Measurements from ENCODE around the gene MAMDC2.

The MAMDC2 gene

GRCh38 chr9:70137577-70137976 is 93.9 kb downstream of the MAMDC2 start:
- DNase-seq = no peak

GRCh38 chr9:70142101-70142500 is 98.5 kb downstream of the MAMDC2 start:
- DNase-seq = no peak

- no peak for DNase-seq
Observed at GRCh38 chr9:70143394-70144130, 99.9 kb downstream of the MAMDC2 start.

DNA sequence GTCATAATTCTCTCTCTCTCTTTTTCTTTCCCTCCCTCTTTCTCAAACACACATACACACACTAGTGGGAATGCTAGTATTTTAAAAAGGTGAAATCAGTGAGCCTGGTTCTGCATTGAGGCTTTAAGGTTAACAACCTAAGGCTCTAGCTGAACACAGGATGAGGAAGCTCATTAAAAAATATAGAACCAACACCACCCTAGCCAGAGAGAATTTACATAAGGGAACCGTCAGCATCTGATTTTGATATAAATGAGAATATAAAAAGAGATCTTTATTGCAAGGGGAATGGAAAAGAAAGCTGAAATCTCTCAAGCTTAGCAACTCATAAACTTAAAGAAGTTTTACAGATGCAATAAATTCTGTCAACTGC is 100.5 kb downstream of the MAMDC2 start:
- DNase-seq = no peak

GRCh38 chr9:70145981-70146380 is 102.3 kb downstream of the MAMDC2 start:
- DNase-seq = no peak

DNA sequence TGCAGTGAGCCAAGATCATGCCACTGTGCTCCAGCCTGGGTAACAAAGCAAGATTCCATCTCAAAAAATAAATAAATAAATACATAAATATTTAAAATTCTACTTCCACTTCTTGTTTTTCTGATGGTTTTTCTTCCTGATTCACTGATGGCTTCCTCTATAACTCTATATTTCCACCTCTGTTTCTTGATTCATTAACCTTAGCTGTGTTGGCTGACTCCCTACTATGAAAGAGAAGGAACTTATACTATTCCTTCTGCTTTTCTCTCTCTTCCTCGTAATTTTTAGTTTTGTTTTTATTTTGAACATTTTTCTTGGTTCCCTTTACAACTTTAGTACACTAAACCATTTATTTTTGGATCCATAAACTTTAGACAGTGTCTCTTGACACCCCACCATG is 103.5 kb downstream of the MAMDC2 start:
- no peak for DNase-seq

- DNase-seq = peak; percentile 25
Observed at GRCh38 chr9:70147651-70148050, 104.0 kb downstream of the MAMDC2 start.

DNA sequence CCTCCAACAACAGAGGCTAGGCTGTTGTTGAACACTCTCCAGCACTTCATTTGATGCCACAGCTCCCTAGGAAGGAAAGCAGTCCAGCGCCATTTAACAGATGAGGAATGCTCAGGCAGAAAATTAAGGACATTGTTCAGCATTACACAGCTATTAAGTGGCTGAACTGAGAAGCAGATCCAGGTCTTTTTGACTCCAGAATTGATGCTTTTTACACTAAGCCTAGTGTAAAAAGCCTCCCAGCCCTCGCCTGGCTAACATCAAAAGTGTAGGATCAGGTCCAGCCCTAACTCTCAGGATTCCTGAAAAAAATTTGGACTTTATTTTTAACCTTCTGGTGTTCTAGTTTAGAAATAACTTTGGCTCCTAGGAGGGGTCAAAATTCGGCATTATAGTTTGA is 108.7 kb downstream of the MAMDC2 start:
- no peak for DNase-seq

- DNase-seq = no peak
Observed at GRCh38 chr9:70156729-70157128, 113.1 kb downstream of the MAMDC2 start.

DNA sequence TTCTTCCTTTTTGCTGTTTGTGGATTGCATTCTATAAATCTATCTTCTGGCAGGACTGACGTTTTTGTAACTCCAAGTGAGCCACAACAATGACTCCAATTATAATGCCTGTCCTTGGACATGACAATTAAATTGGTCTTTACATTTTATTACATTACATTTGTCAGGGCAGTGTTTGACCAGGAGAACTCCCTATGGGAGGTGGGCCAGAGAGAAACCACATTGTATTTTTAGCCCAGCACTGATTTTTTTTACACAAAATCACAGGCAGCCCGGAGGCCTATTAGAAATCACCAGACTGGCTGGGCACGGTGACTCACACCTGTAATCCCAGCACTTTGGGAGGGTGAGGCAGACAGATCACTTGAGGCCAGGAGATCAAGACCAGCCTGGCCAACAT is 116.0 kb downstream of the MAMDC2 start:
- no peak for DNase-seq

GRCh38 chr9:70160686-70161600 is 117.3 kb downstream of the MAMDC2 start:
- no peak for DNase-seq

GRCh38 chr9:70165006-70165602 is 121.5 kb downstream of the MAMDC2 start:
- DNase-seq = no peak

- DNase-seq = no peak
Observed at GRCh38 chr9:70168521-70168920, 124.9 kb downstream of the MAMDC2 start.

DNA sequence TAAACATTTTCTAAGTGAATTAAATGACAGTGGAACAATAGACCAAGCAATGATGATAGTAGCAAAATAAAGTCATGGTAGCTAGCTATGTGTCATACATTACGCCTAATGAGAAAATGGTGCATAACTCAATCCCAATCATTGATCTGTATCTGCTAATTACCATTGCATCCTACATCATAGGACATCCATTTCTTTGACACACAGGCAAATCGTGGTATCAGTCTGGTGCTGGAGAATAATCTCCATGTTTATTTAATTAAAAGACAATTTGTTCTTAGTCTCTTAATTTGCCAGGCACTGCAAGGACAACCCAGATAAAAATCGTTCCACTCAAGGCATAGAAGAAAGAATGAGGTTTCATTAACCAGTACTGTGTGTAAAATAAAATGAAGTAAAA is 125.6 kb downstream of the MAMDC2 start:
- no peak for DNase-seq

GRCh38 chr9:70170151-70170790 is 126.6 kb downstream of the MAMDC2 start:
- peak; percentile 91 for DNase-seq

DNA sequence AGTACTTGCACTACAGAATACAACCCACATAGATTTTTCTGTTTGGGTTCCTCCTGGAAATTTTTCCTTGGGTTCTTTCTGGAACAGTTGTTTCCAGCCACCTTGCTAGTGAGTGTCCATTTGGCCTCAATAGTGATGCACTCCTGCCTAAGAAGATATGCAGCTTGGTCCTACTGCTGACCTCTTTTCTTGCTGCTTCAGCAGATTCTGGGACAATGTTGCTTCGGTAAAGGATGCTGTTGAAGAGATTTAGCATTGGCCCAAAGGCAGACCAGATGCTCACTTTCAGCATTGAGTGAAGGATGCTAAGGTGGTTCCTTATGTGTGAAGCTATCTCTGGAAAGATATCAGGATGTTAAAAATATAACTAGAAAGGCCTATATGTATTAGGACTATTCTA is 128.9 kb downstream of the MAMDC2 start:
- no peak for DNase-seq

DNA sequence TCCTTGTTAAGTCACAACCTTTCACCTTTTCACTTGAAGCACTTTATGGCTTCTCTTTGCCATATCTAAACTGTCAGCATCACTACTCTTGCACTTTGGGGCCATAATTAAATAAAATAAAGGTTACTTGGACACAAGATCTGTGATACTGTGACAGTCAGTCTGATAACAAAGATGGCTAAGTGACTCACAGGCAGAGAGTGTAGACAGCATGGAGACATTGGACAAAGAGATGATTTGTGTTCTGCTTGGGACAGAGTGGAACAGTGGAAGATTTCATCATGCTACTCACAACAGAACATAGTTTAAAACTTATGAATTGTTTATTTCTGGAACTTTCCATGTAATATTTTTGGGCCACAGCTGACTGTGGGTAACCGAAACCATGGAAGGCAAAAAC is 133.5 kb downstream of the MAMDC2 start:
- DNase-seq = no peak

GRCh38 chr9:70192707-70193106 is 149.1 kb downstream of the MAMDC2 start:
- no peak for DNase-seq

DNA sequence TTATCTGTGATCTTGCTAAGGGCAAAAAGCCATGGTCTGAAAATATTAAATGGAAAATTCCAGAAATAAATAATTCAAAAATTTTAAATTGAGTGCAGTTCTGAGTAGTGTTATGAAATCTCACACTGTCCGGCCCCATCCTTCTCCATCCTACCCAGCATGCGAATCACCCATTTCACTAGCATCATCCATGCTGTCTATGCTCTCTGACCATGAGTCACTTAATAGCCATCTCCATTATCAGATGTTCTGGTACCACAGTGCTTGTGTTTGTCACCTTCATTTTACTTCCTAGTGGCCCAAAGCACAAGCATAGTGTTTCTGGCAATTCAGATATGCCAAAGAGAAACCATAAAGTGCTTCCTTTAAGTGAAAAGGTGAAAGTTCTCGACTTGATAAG is 151.8 kb downstream of the MAMDC2 start:
- no peak for DNase-seq

GRCh38 chr9:70197216-70198044 is 153.8 kb downstream of the MAMDC2 start:
- no peak for DNase-seq

DNA sequence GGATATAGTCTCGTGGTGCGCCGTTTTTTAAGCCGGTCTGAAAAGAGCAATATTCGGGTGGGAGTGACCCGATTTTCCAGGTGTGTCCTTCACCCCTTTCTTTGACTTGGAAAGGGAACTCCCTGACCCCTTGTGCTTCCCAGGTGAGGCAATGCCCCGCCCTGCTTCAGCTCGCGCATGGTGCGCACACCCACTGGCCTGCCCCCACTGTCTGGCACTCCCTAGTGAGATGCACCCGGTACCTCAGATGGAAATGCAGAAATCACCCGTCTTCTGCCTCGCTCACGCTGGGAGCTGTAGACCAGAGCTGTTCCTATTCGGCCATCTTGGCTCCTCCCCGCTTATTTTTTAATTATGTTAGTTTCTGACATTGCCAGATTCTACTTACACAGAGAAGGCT is 161.1 kb downstream of the MAMDC2 start:
- DNase-seq = peak; percentile 63

DNA sequence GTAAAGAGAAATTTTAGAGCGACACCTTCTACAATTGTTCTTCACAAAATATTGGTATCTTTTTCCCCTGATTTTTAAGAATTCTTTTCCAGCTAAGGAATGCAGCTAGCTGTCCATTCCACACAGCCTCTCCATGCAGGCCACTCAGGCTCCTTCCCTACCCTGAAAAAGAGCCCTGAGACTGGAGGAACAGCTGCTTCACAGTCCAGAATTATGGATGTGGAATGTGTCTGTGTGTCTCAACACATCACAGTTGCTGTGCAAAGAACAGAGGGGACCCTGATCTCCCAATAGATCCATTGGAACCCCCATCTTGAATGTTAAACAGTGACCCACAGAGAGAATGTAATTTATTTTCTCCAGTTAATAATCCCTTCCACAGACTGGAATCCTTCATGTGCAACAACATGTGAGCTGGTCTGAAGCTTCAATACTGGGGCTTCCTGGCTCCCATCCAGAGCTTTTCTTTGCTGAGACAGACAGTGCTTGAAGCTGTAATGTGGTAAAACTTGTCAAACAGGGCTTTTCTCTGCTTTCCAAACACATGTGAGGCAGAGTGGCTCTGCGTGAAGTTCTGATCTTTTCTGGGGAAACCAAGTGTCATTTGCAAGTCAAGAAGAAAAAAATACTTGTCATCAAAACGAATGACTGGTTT is 161.8 kb downstream of the MAMDC2 start:
- DNase-seq = peak; percentile 13
